ENCODE measurements around the gene MAP7D3. TPM values are rescaled to one million over a fixed set of nuclear protein-coding genes. Genes with fewer than 3 reads are reported as not detected.

MAP7D3 gene
- total and polyA plus RNA-seq, 2 of the 4 experiments (the other 2 are of a cell fraction) = 10.0 to 23.8 TPM

- Histone ChIP-seq H3K4ac (ENCODE audit: low read depth, low read length) (peak overlapping the region; percentile 27; the same call in 1 of the 2 replicates), H4K20me1 (ENCODE audit: insufficient read depth, low read length) (no peaks in the 10 kb centered on the region; the same call in 1 of the 2 replicates), H3K4me3 (ENCODE audit: insufficient read depth, low read depth, low read length) (no peak overlapping the region), H3K23ac (ENCODE audit: low read depth, low read length) (no peak overlapping the region), H3K56ac (ENCODE audit: extremely low read depth, insufficient read depth, low read length) (no peak overlapping the region), H2AFZ (replicated peaks; ENCODE audit: low read length, poor library complexity) (no peak overlapping the region), H2AK5ac (ENCODE audit: low read depth, low read length) (no peak overlapping the region), H3K79me1 (ENCODE audit: low read depth in 1 of 2, low read length in 2 of 2) (no peaks in the 10 kb centered on the region), H3K4me1 (ENCODE audit: control insufficient read depth, insufficient read depth, low read length) (peaks cover 12% of the 10 kb centered on the region), H2BK120ac (ENCODE audit: low read depth, low read length) (no peak overlapping the region; the same call in 1 of the 2 replicates), H3K4me2 (ENCODE audit: low read depth, low read length) (no peak overlapping the region), H2BK15ac (ENCODE audit: low read depth, low read length) (no peak overlapping the region), H3K18ac (ENCODE audit: low read depth, low read length) (no peak overlapping the region), H4K5ac (ENCODE audit: low read depth, low read length) (no peak overlapping the region), H3K9me1 (ENCODE audit: insufficient read depth, low read length) (peaks cover 10% of the 10 kb centered on the region), H2BK20ac (ENCODE audit: low read depth, low read length) (no peak overlapping the region), H4K91ac (ENCODE audit: insufficient read depth, low read depth, low read length) (no peak overlapping the region), H3K36me3 (ENCODE audit: control insufficient read depth, insufficient read depth, low read length) (peaks cover 30% of the 10 kb centered on the region), H3K14ac (replicated peaks; ENCODE audit: low read depth, low read length) (no peak overlapping the region), H3K27me3 (ENCODE audit: control insufficient read depth, insufficient read depth, low read length) (no peaks in the 10 kb centered on the region; the same call in 1 of the 2 replicates), H2AK9ac (replicated peaks; ENCODE audit: low read depth, low read length, poor library complexity) (no peak overlapping the region), H4K8ac (ENCODE audit: low read depth in 2 of 2, low read length in 2 of 2) (no peak overlapping the region), H3K27ac (ENCODE audit: insufficient read depth, low read length) (no peak overlapping the region), H3K9ac (ENCODE audit: low read depth, low read length) (no peak overlapping the region), H2BK5ac (ENCODE audit: low read depth, low read length, poor library complexity, severe bottlenecking) (no peak overlapping the region), H3K9me3 (ENCODE audit: control insufficient read depth, insufficient read depth, low read length) (no peaks in the 10 kb centered on the region)
- BruUV-seq (replicated peaks) = no TSS peak
- intact Hi-C loops (cut with micrococcal nuclease) (no loop called here), dilution Hi-C loops (cut with HindIII; ENCODE audit: low sequenced_read_pairs, unreplicated experiment) (no loop called here), in situ Hi-C loops (cut with MboI; ENCODE audit: low sequenced_read_pairs) (no loop called here)
- ChIA-PET POLR2A (ENCODE audit: unreplicated experiment) (interaction anchor here (0.5 kb wide), 1 partner anchor 90 kb away, joined by 3 read pairs; no protein-coding TSS in a partner anchor), CTCF (no interaction called here)
- ATAC-seq (ENCODE audit: low read depth) (no peak), DNase-seq (no peak)
- TF ChIP-seq MAFK (IDR thresholded peaks at IDR 0.05; ENCODE audit: low read depth, low read length) = no peak
- TF ChIP-seq MAZ (IDR thresholded peaks at IDR 0.05; ENCODE audit: borderline replicate concordance, low read depth, low read length) = no peak
- no peak for TF ChIP-seq FOS (IDR thresholded peaks at IDR 0.05; ENCODE audit: low read depth, low read length)
- no peak for TF ChIP-seq CEBPB (IDR thresholded peaks at IDR 0.05; ENCODE audit: low read depth, low read length)
- TF ChIP-seq CHD1 (IDR thresholded peaks at IDR 0.05; ENCODE audit: low read depth, low read length) = no peak
- no peak for TF ChIP-seq MXI1 (IDR thresholded peaks at IDR 0.05; ENCODE audit: borderline replicate concordance, low read depth, low read length)
- no peak for TF ChIP-seq NFE2L2 (IDR thresholded peaks at IDR 0.05; ENCODE audit: low read depth, low read length)
- TF ChIP-seq RCOR1 (IDR thresholded peaks at IDR 0.05; ENCODE audit: insufficient replicate concordance, low read length) = no peak
- no peak for TF ChIP-seq POLR2A (IDR thresholded peaks at IDR 0.05; ENCODE audit: low read depth, low read length)
- no peak for TF ChIP-seq RFX5 (IDR thresholded peaks at IDR 0.05; ENCODE audit: low read depth, low read length)
- no peak for TF ChIP-seq USF2 (IDR thresholded peaks at IDR 0.05; ENCODE audit: low read depth, low read length)
- no peak for TF ChIP-seq SMC3 (IDR thresholded peaks at IDR 0.05; ENCODE audit: low read depth, low read length)
- 92% methylated on average over 4 of the region's 11 CpGs; no CpG with 5 or more reads in 1 of the 2 experiments for WGBS, 2 experiments (ENCODE audit: extremely low coverage in 2 of 2, insufficient read length in 1 of 2)
Observed at GRCh38 chrX:136211766-136212556, 39.2 kb downstream of the MAP7D3 start.
